GM12878 (cell line): ENCODE measurements around the gene FANCB. TPM values are rescaled to one million over a fixed set of nuclear protein-coding genes. Genes with fewer than 3 reads are reported as not detected.

ENCODE experiments used
- ATAC-seq: fragments of 200-7000 bp; cut with Tn5 transposase; 3 replicates; pipeline ENCODE4 v1.9.1; 2020; ENCODE audit warnings: mild to moderate bottlenecking, moderate library complexity
- BruUV-seq: library from RNA; stranded (reverse); fragments of 400-500 nt; replicated peaks from 2 replicates; lab custom pipeline; 2021; lab: Mats Ljungman, UMichigan
- CTCF ChIA-PET: fragments of 300-600 bp; sonication (Branson Sonifier 250); formaldehyde crosslinking; extraction: SDS; loops from one replicate; lab custom pipeline; 2021; ENCODE audit warnings: inconsistent platforms; lab: Yijun Ruan, JAX
- POLR2A ChIA-PET: fragments of 350-600 bp; formaldehyde crosslinking; extraction: SDS; loops from one replicate; lab custom pipeline; 2021; ENCODE audit warnings: inconsistent platforms; lab: Charles Lee
- RAD21 ChIA-PET: fragments of 300-600 bp; sonication (Branson Sonifier 250); formaldehyde crosslinking; loops from one replicate; lab custom pipeline; 2023; ENCODE audit warnings: antibody characterized with exemption; ENCODE audit not compliant: unreplicated experiment; lab: Charles Lee
- SMC1A ChIA-PET: fragments of 300-600 bp; sonication (Branson Sonifier 250); formaldehyde crosslinking; loops from one replicate; lab custom pipeline; 2023; ENCODE audit not compliant: unreplicated experiment, uncharacterized antibody; lab: Charles Lee
- DNase-seq: peaks from one replicate; pipeline ENCODE4 v3.0.0-alpha.2; 2011; ENCODE audit warnings: low read depth, low spot score
- FAIRE-seq: peaks from 3 replicates; lab custom pipeline; 2011; peaks lifted over from hg19 to GRCh38; lab: Jason Lieb, UNC
- H2AFZ ChIP-seq: 2 replicates; pipeline ENCODE4 v1.6.0; 2011; ENCODE audit warnings: low read depth, low read length, control low read depth; ENCODE audit not compliant: control insufficient read depth
- H3K27ac ChIP-seq: 2 replicates; pipeline ENCODE4 v1.5.1; 2011; ENCODE audit warnings: control low read depth; ENCODE audit not compliant: control insufficient read depth, insufficient read depth
- H3K27me3 ChIP-seq, 2 experiments: replicated peaks in 1 of 2; 2 replicates each; pipeline versions ENCODE4 v1.6.0 to v1.6.1; 2011; ENCODE audit warnings: low read length in 1 of 2; ENCODE audit not compliant: control insufficient read depth in 2 of 2, insufficient read depth in 2 of 2
- H3K36me3 ChIP-seq, 2 experiments: 2 replicates each; pipeline ENCODE4 v1.5.1; 2011; ENCODE audit warnings: low read length in 1 of 2; ENCODE audit not compliant: control insufficient read depth in 2 of 2, insufficient read depth in 2 of 2
- H3K4me1 ChIP-seq: 2 replicates; pipeline ENCODE4 v1.6.1; 2011; ENCODE audit warnings: mild to moderate bottlenecking, low read length, moderate library complexity, mixed read lengths; ENCODE audit not compliant: control insufficient read depth, insufficient read depth
- H3K4me2 ChIP-seq: 2 replicates; pipeline ENCODE4 v1.6.0; 2011; ENCODE audit warnings: control low read depth; ENCODE audit not compliant: control insufficient read depth, insufficient read depth
- H3K4me3 ChIP-seq: fragments of 200-600 bp; sonication (generic); 2 replicates; pipeline ENCODE4 v1.5.1; 2016
- H3K79me2 ChIP-seq: 2 replicates; pipeline ENCODE4 v1.6.0; 2011; ENCODE audit warnings: low read length; ENCODE audit not compliant: control insufficient read depth, insufficient read depth
- H3K9ac ChIP-seq: 2 replicates; pipeline ENCODE4 v1.8.0; 2011; ENCODE audit warnings: low read length, control low read depth, mixed read lengths; ENCODE audit not compliant: control insufficient read depth, insufficient read depth
- H3K9me3 ChIP-seq: replicated peaks from 3 replicates; pipeline ENCODE4 v1.5.1; 2011; ENCODE audit warnings: mild to moderate bottlenecking, low read length; ENCODE audit not compliant: control insufficient read depth, insufficient read depth
- H4K20me1 ChIP-seq: 2 replicates; pipeline ENCODE4 v1.6.0; 2011; ENCODE audit not compliant: control insufficient read depth, insufficient read depth
- CHD4 ChIP-seq: fragments of 200-600 bp; sonication (generic); IDR thresholded peaks from 2 replicates; pipeline ENCODE4 v1.6.1; 2016; ENCODE audit warnings: mild to moderate bottlenecking
- EGR1 ChIP-seq, 2 experiments: IDR thresholded peaks; 1 replicate in 1 of 2; 2 replicates in 1 of 2; pipeline ENCODE4 v1.6.1; 2011 to 2012; ENCODE audit warnings: low read depth in 2 of 2, low read length in 2 of 2, borderline replicate concordance in 1 of 2, mild to moderate bottlenecking in 1 of 2, moderate library complexity in 1 of 2
- KDM1A ChIP-seq: fragments of 200-600 bp; sonication (generic); IDR thresholded peaks from 2 replicates; pipeline ENCODE4 v1.6.1; 2016; ENCODE audit warnings: borderline replicate concordance
- MTA3 ChIP-seq: IDR thresholded peaks from 2 replicates; pipeline ENCODE4 v1.6.1; 2012; ENCODE audit warnings: low read length, inconsistent platforms, borderline replicate concordance
- NKRF ChIP-seq: fragments of 450-650 bp; conservative IDR thresholded peaks from 2 replicates; pipeline ENCODE4 v1.6.1; 2017; ENCODE audit warnings: mild to moderate bottlenecking, moderate library complexity
- NR2C1 ChIP-seq: fragments of 450-650 bp; IDR thresholded peaks from 2 replicates; pipeline ENCODE4 v1.6.1; 2017; ENCODE audit warnings: antibody characterized with exemption, mild to moderate bottlenecking, moderate library complexity
- NRF1 ChIP-seq: conservative IDR thresholded peaks from 2 replicates; pipeline ENCODE4 v1.6.1; 2011; ENCODE audit warnings: mild to moderate bottlenecking, low read depth, low read length, improper control_type of control experiment
- POLR2AphosphoS2 ChIP-seq: IDR thresholded peaks from 2 replicates; pipeline ENCODE4 v1.6.1; 2011; ENCODE audit warnings: low read depth, mild to moderate bottlenecking, low read length, improper control_type of control experiment, moderate library complexity
- RCOR1 ChIP-seq: conservative IDR thresholded peaks from 2 replicates; pipeline ENCODE4 v1.6.1; 2012; ENCODE audit warnings: low read depth, low read length, improper control_type of control experiment
- RUNX3 ChIP-seq: IDR thresholded peaks from 2 replicates; pipeline ENCODE4 v1.6.1; 2012; ENCODE audit warnings: low read length, inconsistent platforms
- SIN3A ChIP-seq: IDR thresholded peaks from 2 replicates; pipeline ENCODE4 v1.6.1; 2012; ENCODE audit warnings: low read depth, low read length, improper control_type of control experiment
- SMAD5 ChIP-seq: IDR thresholded peaks from 2 replicates; pipeline ENCODE4 v1.6.1; 2016; ENCODE audit warnings: antibody characterized with exemption, low read depth
- SREBF1 ChIP-seq: IDR thresholded peaks from 2 replicates; pipeline ENCODE4 v1.6.1; 2012; ENCODE audit warnings: mild to moderate bottlenecking, low read length
- SUPT20H ChIP-seq: IDR thresholded peaks from 2 replicates; pipeline ENCODE4 v1.6.1; 2011; ENCODE audit warnings: low read depth, mild to moderate bottlenecking, low read length, moderate library complexity, borderline replicate concordance; ENCODE audit not compliant: control insufficient read depth
- ZBED1 ChIP-seq: IDR thresholded peaks from 2 replicates; pipeline ENCODE4 v1.6.1; 2016; ENCODE audit warnings: borderline replicate concordance
- ZNF217 ChIP-seq: fragments of 450-650 bp; IDR thresholded peaks from 2 replicates; pipeline ENCODE4 v1.6.1; 2017; ENCODE audit warnings: antibody characterized with exemption, mild to moderate bottlenecking
- ZNF274 ChIP-seq: IDR thresholded peaks from one replicate; pipeline ENCODE4 v1.8.0; 2011; ENCODE audit not compliant: insufficient read length, insufficient read depth
- whole genome bisulfite sequencing: methylation state at CpG from one replicate; pipeline ENCODE4 v1.1.6; 2016; ENCODE audit warnings: low lambda C conversion rate; ENCODE audit not compliant: insufficient replicate concordance, insufficient coverage; ENCODE audit errors: missing lambda C conversion rate; 5-methylcytosine and 5-hydroxymethylcytosine counted together
- in situ Hi-C: fragments of 300-500 bp; cut with MboI; formaldehyde crosslinking; loops from 9 replicates; pipeline ENCODE4 v1.14.3; 2018; ENCODE audit warnings: mixed read lengths
- intact Hi-C: fragments of 100-400 bp; cut with micrococcal nuclease; formaldehyde crosslinking; loops from one replicate; pipeline ENCODE4 v1.14.2; 2022; ENCODE audit not compliant: unreplicated experiment
- polyA plus RNA-seq, 11 experiments: library from polyadenylated mRNA; depleted of rRNA in 4 of 11; unstranded in 6 of 11; stranded (reverse) in 5 of 11; fragments of >200 nt; fragmentation: Nextera tagmentation in 4 of 11; fragmentation: Illumina TruSeq in 1 of 11; extraction: Ambion mirVana in 4 of 11; extraction: Trizol in 1 of 11; gene quantifications; 1 replicate in 1 of 11; 2 replicates in 10 of 11; pipeline versions ENCODE4 v1.2.1 to v1.2.3, GENCODE V29; 2011 to 2016; ENCODE audit warnings: inconsistent platforms in 2 of 11, missing spikeins in 2 of 11, low read depth in 1 of 11
- total RNA-seq, 4 experiments: library from RNA; depleted of rRNA in 3 of 4; stranded (reverse); fragments of >200 nt in 3 of 4; fragmentation: Illumina TruSeq in 1 of 4; extraction: Trizol in 1 of 4; gene quantifications; 2 replicates each; pipeline versions ENCODE4 v1.2.1 to v1.2.3, GENCODE V29; 2013 to 2021
- TF ChIP-seq, protein P1 (sequence below): fragments of 450-650 bp; IDR thresholded peaks from 2 replicates; pipeline ENCODE4 v1.6.1; 2017; ENCODE audit warnings: low read depth, mild to moderate bottlenecking, moderate library complexity

FANCB gene
- total and polyA plus RNA-seq, 10 of the 15 experiments (the other 5 are each of a cell fraction or from before 2014, with no cell fraction given): 3.0 to 14.6 (median 8.4) TPM

- DNase-seq (no peak), ATAC-seq (no peak), FAIRE-seq (no peak)
- no peaks in the 10 kb centered on the region for H3K79me2 ChIP-seq
- CTCF ChIA-PET: interaction anchor here (0.6 kb wide), 1 partner anchor 44 kb away, joined by 3 read pairs; no protein-coding TSS in a partner anchor
- no peaks in the 10 kb centered on the region for H3K27me3 ChIP-seq
- no peak overlapping the region for H3K4me2 ChIP-seq
- no peak overlapping the region for H3K4me3 ChIP-seq
- 30% methylated on average over 3 of the region's 3 CpGs for WGBS
- no peak overlapping the region for H3K9ac ChIP-seq
- POLR2A ChIA-PET: no interaction called here
- BruUV-seq: no TSS peak
- SMC1A ChIA-PET: no interaction called here
- RAD21 ChIA-PET: no interaction called here
- intact Hi-C loops (no loop called here), in situ Hi-C loops (no loop called here)
- no peaks in the 10 kb centered on the region for H4K20me1 ChIP-seq
- no peak for TF ChIP-seq ZNF274
- TF ChIP-seq RCOR1: no peak
- TF ChIP-seq SUPT20H: no peak
- no peak for TF ChIP-seq SIN3A
- no peak for TF ChIP-seq ZBED1
- TF ChIP-seq ZNF217: no peak
- no peak for TF ChIP-seq NR2C1
- no peak for TF ChIP-seq EGR1 (IDR thresholded peaks at IDR 0.05; ENCODE audit: borderline replicate concordance in 1 of 2, low read depth in 2 of 2, low read length in 2 of 2)
- TF ChIP-seq SMAD5: no peak
- no peak for TF ChIP-seq SREBF1
- TF ChIP-seq, protein P1, sequence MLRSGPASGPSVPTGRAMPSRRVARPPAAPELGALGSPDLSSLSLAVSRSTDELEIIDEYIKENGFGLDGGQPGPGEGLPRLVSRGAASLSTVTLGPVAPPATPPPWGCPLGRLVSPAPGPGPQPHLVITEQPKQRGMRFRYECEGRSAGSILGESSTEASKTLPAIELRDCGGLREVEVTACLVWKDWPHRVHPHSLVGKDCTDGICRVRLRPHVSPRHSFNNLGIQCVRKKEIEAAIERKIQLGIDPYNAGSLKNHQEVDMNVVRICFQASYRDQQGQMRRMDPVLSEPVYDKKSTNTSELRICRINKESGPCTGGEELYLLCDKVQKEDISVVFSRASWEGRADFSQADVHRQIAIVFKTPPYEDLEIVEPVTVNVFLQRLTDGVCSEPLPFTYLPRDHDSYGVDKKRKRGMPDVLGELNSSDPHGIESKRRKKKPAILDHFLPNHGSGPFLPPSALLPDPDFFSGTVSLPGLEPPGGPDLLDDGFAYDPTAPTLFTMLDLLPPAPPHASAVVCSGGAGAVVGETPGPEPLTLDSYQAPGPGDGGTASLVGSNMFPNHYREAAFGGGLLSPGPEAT: no peak
- TF ChIP-seq RUNX3: no peak
- TF ChIP-seq MTA3: no peak
- TF ChIP-seq CHD4: no peak
- TF ChIP-seq NRF1: no peak
- no peak for TF ChIP-seq POLR2AphosphoS2
- no peak for TF ChIP-seq KDM1A
- TF ChIP-seq NKRF: no peak
- H3K27ac ChIP-seq: no peak overlapping the region
- H3K36me3 ChIP-seq: no peaks in the 10 kb centered on the region
- no peaks in the 10 kb centered on the region for H3K4me1 ChIP-seq
- no peak overlapping the region for H2AFZ ChIP-seq
- no peaks in the 10 kb centered on the region for H3K9me3 ChIP-seq
These were observed 74.0 kb downstream of the FANCB start for GRCh38 chrX:14798805-14799397.
